Mesenchymal stem cell (in vitro differentiated cells and primary cell): ENCODE results near the gene DPP9.

ENCODE experiments used
- DNase-seq: peaks from one replicate; pipeline ENCODE4 v3.0.0-alpha.2; 2013
- H2AFZ ChIP-seq: one replicate; pipeline ENCODE4 v1.6.1; 2013; ENCODE audit warnings: low read depth, mild to moderate bottlenecking, control low read depth, inconsistent platforms, low read length, moderate library complexity
- H2AK5ac ChIP-seq: 2 replicates; pipeline ENCODE4 v1.6.1; 2013; ENCODE audit warnings: low read length, moderate library complexity, mild to moderate bottlenecking, inconsistent platforms; ENCODE audit not compliant: severe bottlenecking
- H2BK120ac ChIP-seq: one replicate; pipeline ENCODE4 v1.6.1; 2013; ENCODE audit warnings: low read depth, mild to moderate bottlenecking, inconsistent platforms, low read length, moderate library complexity
- H2BK12ac ChIP-seq, 2 experiments: one replicate each; pipeline ENCODE4 v1.6.1; 2013; ENCODE audit warnings: inconsistent platforms in 2 of 2, low read length in 2 of 2, mild to moderate bottlenecking in 2 of 2, moderate library complexity in 2 of 2, control low read depth in 1 of 2
- H2BK15ac ChIP-seq: one replicate; pipeline ENCODE4 v1.6.1; 2013; ENCODE audit warnings: mild to moderate bottlenecking, low read depth, inconsistent platforms; ENCODE audit not compliant: poor library complexity, severe bottlenecking
- H2BK5ac ChIP-seq: 2 replicates; pipeline ENCODE4 v1.6.1; 2013; ENCODE audit warnings: low read depth, mild to moderate bottlenecking, low read length, control low read depth, inconsistent platforms; ENCODE audit not compliant: poor library complexity, severe bottlenecking
- H3K14ac ChIP-seq, 2 experiments: one replicate each; pipeline ENCODE4 v1.6.1; 2013; ENCODE audit warnings: inconsistent platforms in 2 of 2, low read length in 2 of 2, control low read depth in 1 of 2, mild to moderate bottlenecking in 1 of 2, moderate library complexity in 1 of 2
- H3K18ac ChIP-seq, 2 experiments: one replicate each; pipeline ENCODE4 v1.6.1; 2013; ENCODE audit warnings: inconsistent platforms in 2 of 2, low read length in 2 of 2, control low read depth in 1 of 2, low read depth in 1 of 2, mild to moderate bottlenecking in 1 of 2
- H3K23ac ChIP-seq, 2 experiments: one replicate each; pipeline ENCODE4 v1.6.1; 2013; ENCODE audit warnings: inconsistent platforms in 2 of 2, low read length in 2 of 2, mild to moderate bottlenecking in 2 of 2, moderate library complexity in 2 of 2, control low read depth in 1 of 2
- H3K27ac ChIP-seq: 2 replicates; pipeline ENCODE4 v1.5.1; 2013; ENCODE audit warnings: mild to moderate bottlenecking, moderate library complexity, low read length, control low read depth, inconsistent platforms; ENCODE audit not compliant: poor library complexity, severe bottlenecking
- H3K27me3 ChIP-seq, 2 experiments: 2 replicates each; pipeline versions ENCODE4 v1.6.1 to v1.7.0; 2013; ENCODE audit warnings: low read length in 2 of 2, mild to moderate bottlenecking in 2 of 2, moderate library complexity in 2 of 2, control low read depth in 1 of 2, inconsistent platforms in 1 of 2; ENCODE audit not compliant: control insufficient read depth in 1 of 2, insufficient read depth in 1 of 2
- H3K36me3 ChIP-seq, 2 experiments: 2 replicates each; pipeline versions ENCODE4 v1.6.1 to v1.7.0; 2013; ENCODE audit warnings: low read length in 2 of 2, control low read depth in 1 of 2, inconsistent platforms in 1 of 2, low read depth in 1 of 2, mild to moderate bottlenecking in 1 of 2; ENCODE audit not compliant: insufficient read depth in 2 of 2, control insufficient read depth in 1 of 2
- H3K4ac ChIP-seq, 2 experiments: one replicate each; pipeline ENCODE4 v1.6.1; 2013; ENCODE audit warnings: inconsistent platforms in 2 of 2, low read length in 2 of 2, mild to moderate bottlenecking in 2 of 2, moderate library complexity in 2 of 2, control low read depth in 1 of 2, low read depth in 1 of 2
- H3K4me1 ChIP-seq: 2 replicates; pipeline ENCODE4 v1.6.1; 2013; ENCODE audit warnings: low read depth, low read length, control low read depth; ENCODE audit not compliant: control insufficient read depth, insufficient read depth
- H3K4me2 ChIP-seq: 2 replicates; pipeline ENCODE4 v1.6.1; 2013; ENCODE audit warnings: low read length, mild to moderate bottlenecking, inconsistent platforms; ENCODE audit not compliant: poor library complexity, severe bottlenecking
- H3K4me3 ChIP-seq, 2 experiments: 2 replicates each; pipeline versions ENCODE4 v1.5.1 to v1.7.0; 2013; ENCODE audit warnings: low read length in 2 of 2, mild to moderate bottlenecking in 2 of 2, control low read depth in 1 of 2, low read depth in 1 of 2; ENCODE audit not compliant: insufficient read depth in 1 of 2
- H3K79me1 ChIP-seq: replicated peaks from 2 replicates; pipeline ENCODE4 v1.6.1; 2013; ENCODE audit warnings: mild to moderate bottlenecking, control low read depth, low read length, inconsistent platforms; ENCODE audit not compliant: poor library complexity, severe bottlenecking
- H3K9ac ChIP-seq: 2 replicates; pipeline ENCODE4 v1.7.0; 2013; ENCODE audit warnings: mild to moderate bottlenecking, low read length, moderate library complexity
- H3K9me3 ChIP-seq: 2 replicates; pipeline ENCODE4 v1.7.0; 2013; ENCODE audit warnings: mild to moderate bottlenecking, low read length; ENCODE audit not compliant: control insufficient read depth
- H4K8ac ChIP-seq: one replicate; pipeline ENCODE4 v1.6.1; 2013; ENCODE audit warnings: inconsistent platforms, mild to moderate bottlenecking, low read length, moderate library complexity
- H4K91ac ChIP-seq: one replicate; pipeline ENCODE4 v1.6.1; 2013; ENCODE audit warnings: mild to moderate bottlenecking, low read length, inconsistent platforms
- WGBS: methylation state at CpG from one replicate; pipeline ENCODE4 v1.1.7; 2013; ENCODE audit warnings: mixed read lengths; 5-methylcytosine and 5-hydroxymethylcytosine counted together

Gene DPP9

DNA sequence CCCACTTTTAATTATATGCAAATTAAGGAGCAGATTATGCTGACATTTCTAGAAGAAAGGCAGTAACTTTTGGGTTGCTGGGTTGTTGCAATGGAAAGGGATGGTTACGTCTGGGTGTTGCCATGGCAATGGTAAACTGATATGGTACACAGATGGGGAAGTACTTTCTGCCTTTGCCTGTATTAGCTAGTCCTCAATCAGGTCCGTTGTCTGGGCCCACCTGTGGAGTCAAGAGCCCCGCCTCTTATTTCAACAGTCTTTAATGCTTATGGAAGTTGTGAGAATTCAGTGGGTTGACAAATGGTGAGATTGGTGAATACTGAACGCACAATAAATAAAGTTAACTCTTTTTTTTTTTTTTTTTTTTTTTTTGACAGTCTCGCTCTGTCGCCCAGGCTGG, 30.6 kb upstream of the DPP9 start:
- Histone ChIP-seq H3K4me3 (no peak overlapping the region), H2BK120ac (no peak overlapping the region), H3K4me2 (no peak overlapping the region), H3K4ac (no peak overlapping the region), H3K23ac (no peak overlapping the region), H2AFZ (no peak overlapping the region), H4K91ac (no peak overlapping the region), H3K18ac (no peak overlapping the region), H2AK5ac (no peak overlapping the region), H3K27me3 (peaks cover 2 to 21% of the 10 kb centered on the region in 2 experiments), H3K79me1 (no peaks in the 10 kb centered on the region), H3K36me3 (no peaks in the 10 kb centered on the region), H4K8ac (no peak overlapping the region), H3K14ac (no peak overlapping the region), H2BK15ac (no peak overlapping the region), H2BK5ac (no peak overlapping the region), H3K27ac (no peak overlapping the region), H3K9ac (no peak overlapping the region), H3K4me1 (peaks cover under 1% of the 10 kb centered on the region), H2BK12ac (no peak overlapping the region), H3K9me3 (peaks cover 2% of the 10 kb centered on the region)
- 85% methylated on average over 3 of the region's 6 CpGs for WGBS
- DNase-seq, result peak; percentile 32

DNA sequence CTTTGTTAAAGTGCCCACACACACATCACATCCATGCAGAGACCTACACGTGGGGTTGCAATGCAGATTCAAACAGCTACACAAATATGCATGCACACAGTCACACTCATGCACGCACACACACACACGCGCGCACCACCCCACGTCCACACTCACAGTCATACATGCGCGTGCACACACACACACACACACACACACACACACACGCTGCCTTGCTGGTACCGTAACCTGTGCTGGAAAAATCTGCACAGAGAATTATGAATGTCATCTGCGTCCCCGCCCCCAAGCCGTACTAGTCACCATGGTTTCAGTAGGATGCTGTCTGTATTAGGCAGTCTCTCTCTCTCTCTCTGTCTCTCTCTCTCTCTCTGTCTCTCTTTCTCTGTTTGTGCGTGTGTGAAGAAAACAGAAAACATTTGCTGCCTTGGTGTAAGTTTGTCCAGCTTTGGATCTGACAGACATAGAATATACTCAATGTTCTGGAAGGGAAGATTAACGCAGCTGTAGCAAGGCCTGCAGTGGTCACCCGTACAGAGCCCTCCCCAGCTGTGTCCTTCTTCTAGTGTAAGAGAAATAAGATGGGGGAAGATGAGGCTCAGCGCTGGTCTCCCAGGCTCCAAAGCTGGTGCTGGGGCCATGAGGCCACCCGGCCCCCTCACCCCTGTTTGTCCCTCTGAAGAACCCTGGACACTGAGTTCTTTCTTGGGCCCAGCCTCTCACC, 26.4 kb upstream of the DPP9 start:
- Histone ChIP-seq H3K14ac (peak overlapping the region in 1 of 2 experiments; percentile 31), H3K4me2 (no peak overlapping the region), H2BK12ac (no peak overlapping the region), H3K36me3 (no peaks in the 10 kb centered on the region), H3K79me1 (no peaks in the 10 kb centered on the region), H3K4ac (no peak overlapping the region), H2BK120ac (no peak overlapping the region), H4K91ac (no peak overlapping the region), H2BK15ac (no peak overlapping the region), H3K9ac (no peak overlapping the region), H3K4me3 (no peak overlapping the region), H3K18ac (no peak overlapping the region), H3K9me3 (no peaks in the 10 kb centered on the region), H2AK5ac (no peak overlapping the region), H4K8ac (no peak overlapping the region), H3K27ac (no peak overlapping the region), H2AFZ (no peak overlapping the region), H3K23ac (no peak overlapping the region), H2BK5ac (no peak overlapping the region), H3K27me3 (peaks cover 14 to 15% of the 10 kb centered on the region in 2 experiments), H3K4me1 (no peaks in the 10 kb centered on the region)
- 82% methylated on average over 18 of the region's 18 CpGs for WGBS
- DNase-seq, result no peak

DNA sequence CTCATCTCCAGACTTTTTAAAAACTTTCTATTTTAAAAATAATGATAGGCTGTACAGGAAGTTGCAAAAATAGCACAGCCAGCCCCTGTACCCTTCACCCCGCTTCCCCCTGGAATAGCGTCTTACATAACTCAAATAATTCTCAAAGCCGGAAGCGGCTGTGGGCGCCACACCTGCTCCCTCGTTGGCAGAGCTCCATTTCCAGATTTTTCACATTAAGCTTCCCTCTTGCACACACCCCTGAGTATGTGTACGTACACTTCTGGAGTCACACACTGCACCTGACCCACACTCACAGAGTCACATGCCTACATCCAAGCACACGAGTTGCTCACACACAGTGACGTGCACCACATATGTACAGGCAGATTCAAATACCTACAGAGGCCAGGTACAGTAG, 24.9 kb upstream of the DPP9 start:
- no peak overlapping the region for H3K4me3 ChIP-seq
- no peak overlapping the region for H3K4me2 ChIP-seq
- peaks cover 14 to 15% of the 10 kb centered on the region in 2 experiments for H3K27me3 ChIP-seq
- 87% methylated on average over 9 of the region's 9 CpGs for WGBS
- no peaks in the 10 kb centered on the region for H3K79me1 ChIP-seq
- no peak overlapping the region for H3K23ac ChIP-seq
- no peak overlapping the region for H4K91ac ChIP-seq
- H3K36me3 ChIP-seq, result no peaks in the 10 kb centered on the region
- no peak overlapping the region for H3K18ac ChIP-seq
- H2AK5ac ChIP-seq, result no peak overlapping the region
- DNase-seq, result no peak
- no peak overlapping the region for H2AFZ ChIP-seq
- H2BK15ac ChIP-seq, result no peak overlapping the region
- peak overlapping the region in 1 of 2 experiments; percentile 83 for H3K14ac ChIP-seq
- H3K4ac ChIP-seq, result no peak overlapping the region
- no peak overlapping the region for H3K9ac ChIP-seq
- H2BK120ac ChIP-seq, result no peak overlapping the region
- no peak overlapping the region for H4K8ac ChIP-seq
- peaks cover 2% of the 10 kb centered on the region for H3K4me1 ChIP-seq
- no peak overlapping the region for H2BK5ac ChIP-seq
- no peaks in the 10 kb centered on the region for H3K9me3 ChIP-seq
- no peak overlapping the region for H2BK12ac ChIP-seq
- no peak overlapping the region for H3K27ac ChIP-seq

DNA sequence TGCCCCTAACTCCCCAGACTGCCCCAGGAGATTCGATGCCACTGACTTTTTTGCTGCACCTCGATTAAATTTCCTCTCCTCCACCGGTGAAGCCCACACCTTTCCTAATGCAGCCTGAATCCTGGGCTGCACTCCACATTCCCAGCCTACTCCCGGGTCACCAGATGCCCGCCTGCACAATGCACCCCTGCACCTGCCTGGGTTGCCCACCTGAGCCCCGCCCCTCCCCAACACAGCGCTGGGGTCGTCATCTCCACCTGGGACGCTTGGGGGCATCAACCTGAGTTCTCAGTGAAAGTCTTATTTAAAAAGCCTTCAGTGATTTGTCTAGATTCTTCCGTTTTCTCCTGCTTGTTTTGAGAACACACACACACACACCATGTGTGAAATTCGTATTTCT, 24.5 kb upstream of the DPP9 start:
- no peaks in the 10 kb centered on the region for H3K36me3 ChIP-seq
- WGBS, result 55% methylated on average over 11 of the region's 11 CpGs

More for the DNA sequence above, 24.5 kb upstream of the DPP9 start:
- Histone ChIP-seq H4K8ac (no peak overlapping the region), H3K23ac (no peak overlapping the region), H2BK12ac (no peak overlapping the region), H4K91ac (no peak overlapping the region), H3K18ac (no peak overlapping the region), H3K14ac (no peak overlapping the region), H2AFZ (no peak overlapping the region), H2BK5ac (no peak overlapping the region), H2BK120ac (no peak overlapping the region), H3K9me3 (no peaks in the 10 kb centered on the region), H2BK15ac (no peak overlapping the region), H2AK5ac (no peak overlapping the region), H3K4me2 (no peak overlapping the region), H3K27ac (no peak overlapping the region), H3K9ac (no peak overlapping the region), H3K4me3 (no peak overlapping the region), H3K27me3 (peaks cover 14 to 19% of the 10 kb centered on the region in 2 experiments), H3K4ac (no peak overlapping the region), H3K4me1 (peaks cover 2% of the 10 kb centered on the region), H3K79me1 (no peaks in the 10 kb centered on the region)
- DNase-seq, result no peak
